HFFc6 (cell line): ENCODE measurements around the gene TOMM34. TPM values are rescaled to one million over a fixed set of nuclear protein-coding genes. Genes with fewer than 3 reads are reported as not detected.

Source experiments
- DNase-seq: peaks from one replicate; pipeline ENCODE4 v3.0.0-alpha.2; 2018
- H3K27ac Mint-ChIP-seq: 2 replicates; pipeline ENCODE4 v1.8.0; 2020; ENCODE audit warnings: mild to moderate bottlenecking, mixed read lengths
- H3K27me3 Mint-ChIP-seq: 2 replicates; pipeline ENCODE4 v1.8.0; 2021; ENCODE audit warnings: mild to moderate bottlenecking, moderate library complexity, mixed read lengths; ENCODE audit not compliant: insufficient read depth
- H3K36me3 Mint-ChIP-seq: 2 replicates; pipeline ENCODE4 v1.8.0; 2021; ENCODE audit warnings: low read depth, mixed read lengths
- H3K4me1 Mint-ChIP-seq: 2 replicates; pipeline ENCODE4 v1.8.0; 2020; ENCODE audit warnings: low read depth, mixed read lengths
- H3K4me3 Mint-ChIP-seq: 2 replicates; pipeline ENCODE4 v1.8.0; 2020; ENCODE audit warnings: mild to moderate bottlenecking, moderate library complexity, mixed read lengths
- H3K9me3 Mint-ChIP-seq: 2 replicates; pipeline ENCODE4 v1.8.0; 2020; ENCODE audit warnings: mild to moderate bottlenecking, mixed read lengths
- total RNA-seq, 6 experiments: library from RNA; stranded (reverse); fragmentation: NEBNext Ultra II Directional; extraction: Animal tissue kit (Norgen Biotek cat#: 25700); gene quantifications; 2 replicates in 1 of 6; 3 replicates in 5 of 6; pipeline ENCODE4 v1.2.3, GENCODE V29; 2021
- TF ChIP-seq, protein P1 (sequence below): fragments of 200-600 bp; sonication (generic); IDR thresholded peaks from 2 replicates; pipeline ENCODE4 v1.5.0; 2021; ENCODE audit warnings: antibody characterized with exemption, mild to moderate bottlenecking

Gene TOMM34
- total RNA-seq, 6 experiments from 2014 or later: 88.5 to 96.5 (median 93.0) TPM

DNA sequence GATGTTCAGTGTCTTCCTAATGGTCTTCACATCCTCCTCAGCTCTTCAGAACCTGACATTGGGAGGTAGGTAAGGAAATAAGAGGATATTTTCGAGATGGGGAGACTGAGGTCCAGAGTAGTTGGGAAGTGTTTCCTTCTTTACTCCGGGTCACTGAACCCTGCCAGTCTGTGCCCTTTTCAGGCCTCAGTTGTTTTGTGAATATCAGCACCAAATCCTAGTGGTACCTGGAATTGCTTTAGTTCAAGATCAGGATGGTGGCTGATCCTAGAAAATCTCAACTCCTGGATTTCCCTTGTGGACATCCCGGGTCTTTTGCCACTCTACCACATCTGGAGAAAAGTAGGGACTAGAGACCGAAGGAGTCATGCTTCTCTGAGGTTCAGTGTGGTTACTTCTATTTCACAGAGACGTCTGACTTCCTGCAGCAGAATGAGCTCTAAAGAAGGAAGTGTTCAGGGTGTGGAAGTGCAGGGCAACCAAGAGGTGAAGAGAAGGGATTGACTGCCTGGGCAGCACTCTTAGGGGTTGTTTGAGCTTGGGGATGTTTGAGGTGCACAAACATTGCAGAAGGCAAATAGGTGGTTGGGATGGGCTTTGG lies 7.1 kb upstream of the TOMM34 start:
- no peaks in the 10 kb centered on the region; the same call in 1 of the 2 replicates for H3K36me3 Mint-ChIP-seq
- TF ChIP-seq, protein P1, sequence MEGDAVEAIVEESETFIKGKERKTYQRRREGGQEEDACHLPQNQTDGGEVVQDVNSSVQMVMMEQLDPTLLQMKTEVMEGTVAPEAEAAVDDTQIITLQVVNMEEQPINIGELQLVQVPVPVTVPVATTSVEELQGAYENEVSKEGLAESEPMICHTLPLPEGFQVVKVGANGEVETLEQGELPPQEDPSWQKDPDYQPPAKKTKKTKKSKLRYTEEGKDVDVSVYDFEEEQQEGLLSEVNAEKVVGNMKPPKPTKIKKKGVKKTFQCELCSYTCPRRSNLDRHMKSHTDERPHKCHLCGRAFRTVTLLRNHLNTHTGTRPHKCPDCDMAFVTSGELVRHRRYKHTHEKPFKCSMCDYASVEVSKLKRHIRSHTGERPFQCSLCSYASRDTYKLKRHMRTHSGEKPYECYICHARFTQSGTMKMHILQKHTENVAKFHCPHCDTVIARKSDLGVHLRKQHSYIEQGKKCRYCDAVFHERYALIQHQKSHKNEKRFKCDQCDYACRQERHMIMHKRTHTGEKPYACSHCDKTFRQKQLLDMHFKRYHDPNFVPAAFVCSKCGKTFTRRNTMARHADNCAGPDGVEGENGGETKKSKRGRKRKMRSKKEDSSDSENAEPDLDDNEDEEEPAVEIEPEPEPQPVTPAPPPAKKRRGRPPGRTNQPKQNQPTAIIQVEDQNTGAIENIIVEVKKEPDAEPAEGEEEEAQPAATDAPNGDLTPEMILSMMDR: no peak
- H3K27me3 Mint-ChIP-seq: peaks cover 3% of the 10 kb centered on the region
- H3K27ac Mint-ChIP-seq: peak overlapping the region; percentile 84
- H3K9me3 Mint-ChIP-seq: no peaks in the 10 kb centered on the region
- peak; percentile 25 for DNase-seq
- peak overlapping the region; percentile 96 for H3K4me3 Mint-ChIP-seq
- H3K4me1 Mint-ChIP-seq: peaks cover 57% of the 10 kb centered on the region

DNA sequence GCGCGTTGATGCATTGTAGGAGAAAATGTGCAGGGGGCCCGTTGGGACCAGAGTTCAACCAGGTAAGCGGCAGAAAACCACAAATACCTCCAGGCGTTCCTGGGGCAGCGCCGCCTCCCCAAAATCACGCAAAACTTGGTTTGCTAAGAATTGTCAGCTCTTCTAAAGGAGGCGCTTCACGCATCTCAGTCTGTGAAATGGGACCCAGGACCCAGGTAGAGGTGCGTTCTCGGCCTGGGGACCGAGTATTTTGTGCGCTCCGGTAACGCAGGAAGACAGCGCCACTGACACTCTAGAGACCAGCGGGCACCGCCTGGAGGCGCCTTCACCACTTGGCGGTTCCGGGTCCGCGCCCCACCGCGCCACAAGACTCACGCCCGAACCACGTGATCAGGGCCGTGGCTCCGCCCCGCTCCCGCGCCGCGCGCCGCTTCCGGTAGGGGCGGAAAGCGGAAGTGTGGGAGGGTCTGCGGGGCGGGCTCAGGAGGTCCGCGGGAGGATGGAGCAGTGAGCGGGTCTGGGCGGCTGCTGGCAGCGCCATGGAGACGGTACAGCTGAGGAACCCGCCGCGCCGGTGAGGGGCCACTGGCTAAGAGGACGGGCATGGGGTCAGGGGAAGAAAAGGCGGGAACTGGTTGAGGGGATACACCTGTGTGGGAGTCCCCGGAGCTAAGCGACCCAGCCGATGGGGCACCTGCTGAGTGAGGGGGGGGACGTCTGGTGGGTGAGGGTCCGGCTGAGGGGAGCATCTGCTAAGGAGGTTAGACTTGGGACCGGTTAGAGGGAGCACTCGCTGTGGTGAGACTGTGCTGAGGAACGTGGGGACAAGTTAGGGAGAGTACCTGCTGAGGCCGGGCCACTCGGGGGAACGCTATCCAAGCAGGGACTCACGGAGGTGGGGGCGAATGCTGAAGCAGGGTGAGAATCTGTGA lies 6.1 kb upstream of the TOMM34 start, which contains the start of gene STK4:
STK4 (plus strand) TSS at position 483 of the 932 bp plus-strand sequence; CDS start at position 540, 57 bp downstream.
- H3K9me3 Mint-ChIP-seq: no peaks in the 10 kb centered on the region
- H3K4me1 Mint-ChIP-seq: peaks cover 66% of the 10 kb centered on the region
- TF ChIP-seq, protein P1: peak; percentile 73
- peak; percentile 79 for DNase-seq
- peak within 1 kb of the TSS; percentile 84 for H3K27ac Mint-ChIP-seq
- no peaks in the 10 kb centered on the region; the same call in 1 of the 2 replicates for H3K36me3 Mint-ChIP-seq
- peaks cover 3% of the 10 kb centered on the region for H3K27me3 Mint-ChIP-seq
- H3K4me3 Mint-ChIP-seq: peak within 1 kb of the TSS; percentile 96

DNA sequence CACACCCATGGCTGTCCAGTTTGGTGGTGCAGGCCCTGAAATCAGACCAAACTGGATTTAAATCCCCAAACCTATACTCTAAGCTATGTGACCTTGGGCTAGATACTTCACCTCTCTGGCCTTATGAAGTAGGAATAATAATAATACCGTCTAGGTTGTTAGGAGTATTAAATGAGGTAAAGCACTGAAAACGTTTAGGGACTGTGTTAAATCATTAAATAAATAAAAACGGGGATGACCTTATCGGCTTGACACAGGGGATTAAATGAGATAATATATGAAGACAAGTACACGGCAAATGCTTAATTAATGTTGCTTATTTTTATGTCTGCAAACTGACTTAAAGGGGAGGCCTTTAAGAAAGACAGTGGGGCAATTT lies 5.4 kb upstream of the TOMM34 start:
- no peaks in the 10 kb centered on the region; the same call in 1 of the 2 replicates for H3K36me3 Mint-ChIP-seq
- H3K27ac Mint-ChIP-seq: peak overlapping the region; percentile 84
- H3K9me3 Mint-ChIP-seq: no peaks in the 10 kb centered on the region
- DNase-seq: no peak
- peaks cover 3% of the 10 kb centered on the region for H3K27me3 Mint-ChIP-seq
- peaks cover 66% of the 10 kb centered on the region for H3K4me1 Mint-ChIP-seq
- peak overlapping the region; percentile 96 for H3K4me3 Mint-ChIP-seq
- TF ChIP-seq, protein P1: no peak

DNA sequence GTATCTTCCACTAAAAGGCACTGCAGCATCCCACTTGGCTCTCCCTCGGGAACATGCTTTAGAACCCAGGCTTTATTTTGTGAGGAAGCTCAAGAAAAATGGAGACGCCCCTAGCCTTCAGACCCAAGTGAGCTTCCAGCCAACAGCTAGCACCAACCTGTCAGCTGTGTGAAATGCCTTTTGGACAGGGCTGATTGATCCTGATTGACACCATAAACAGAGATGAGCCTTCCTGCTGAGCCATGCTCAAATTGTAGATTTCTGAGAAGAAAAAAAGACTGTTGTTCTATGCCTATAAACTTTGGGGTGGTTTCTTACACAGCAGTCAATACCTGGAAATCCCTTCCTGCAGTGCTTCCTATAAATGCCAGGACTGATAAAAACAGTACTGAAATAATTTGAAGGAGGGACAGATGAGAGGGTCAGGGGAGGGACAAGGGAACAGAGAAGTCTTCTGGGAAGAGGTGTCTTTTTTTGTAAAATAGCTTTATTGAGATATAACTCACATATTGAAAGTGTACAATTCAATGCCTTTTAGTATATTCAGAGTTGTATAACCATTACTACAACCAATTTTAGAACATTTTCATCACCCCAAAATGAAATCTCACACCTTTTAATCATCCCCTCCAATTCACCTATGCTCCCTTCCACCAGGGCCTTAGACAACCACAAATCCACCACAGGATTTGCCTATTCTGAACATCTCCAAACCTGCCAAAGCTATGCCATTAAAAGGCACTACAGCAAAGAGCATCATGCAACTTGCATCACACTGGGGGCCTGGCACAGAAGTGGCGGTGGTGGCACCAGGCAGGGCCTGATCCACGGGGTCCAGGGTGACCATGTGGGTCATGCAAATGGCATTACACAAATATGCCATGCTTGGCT lies 3.4 kb upstream of the TOMM34 start:
- DNase-seq: no peak

More for the DNA sequence above, 3.4 kb upstream of the TOMM34 start:
- peaks cover 3% of the 10 kb centered on the region for H3K27me3 Mint-ChIP-seq
- peaks cover 60% of the 10 kb centered on the region for H3K4me1 Mint-ChIP-seq
- TF ChIP-seq, protein P1: no peak
- H3K27ac Mint-ChIP-seq: no peak overlapping the region
- H3K4me3 Mint-ChIP-seq: no peak overlapping the region
- no peaks in the 10 kb centered on the region for H3K9me3 Mint-ChIP-seq
- peaks cover 4% of the 10 kb centered on the region for H3K36me3 Mint-ChIP-seq
